NCI-H2196 treated with DMSO at 0.1 percent for 48 hours (cell line): Measurements from ENCODE around the gene LRTM2.
"Not testable (repeated sequence)": the region's sequence is repeated elsewhere in the genome, so short reads cannot be mapped to it uniquely, and the experiment has no call there.

Source experiments
- DNase-seq: peaks from one replicate; lab custom pipeline; 2025; ENCODE audit not compliant: unreplicated experiment; lab: John Stamatoyannopoulos, UW

Gene LRTM2

DNA sequence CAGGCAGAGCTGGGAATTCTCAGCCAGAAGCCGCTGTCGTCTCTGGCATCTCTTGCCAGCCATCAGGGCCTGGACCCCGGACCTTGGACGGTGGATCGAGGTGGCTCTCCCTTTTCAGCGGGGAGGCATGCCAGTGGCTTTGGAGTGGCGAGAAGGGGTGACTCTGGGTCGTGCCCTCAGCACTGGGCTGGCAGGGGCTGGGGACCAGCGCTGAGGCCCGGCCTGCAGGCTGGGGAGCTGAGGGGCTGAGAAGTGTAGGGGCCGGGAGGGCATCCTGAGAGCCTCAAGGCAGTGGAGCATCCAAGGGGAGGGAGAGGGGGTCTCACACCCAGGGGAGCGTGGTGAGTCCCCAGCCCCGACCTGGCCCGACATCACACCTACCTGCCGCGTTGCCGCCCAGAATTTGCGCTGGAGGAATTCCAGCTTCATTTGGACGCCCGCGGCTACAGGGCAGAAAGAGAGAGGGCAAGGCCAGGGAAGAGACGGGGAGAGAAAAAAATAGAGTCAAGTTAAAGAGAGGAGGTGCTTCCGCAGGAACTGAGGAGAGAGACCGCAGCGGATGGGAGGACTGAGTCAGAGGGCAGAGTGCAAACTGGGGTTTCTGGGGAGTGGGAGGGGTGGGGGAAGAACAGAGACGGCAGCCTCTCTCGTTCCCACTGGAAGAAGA, 9.0 kb upstream of the LRTM2 start:
- no peak for DNase-seq

DNA sequence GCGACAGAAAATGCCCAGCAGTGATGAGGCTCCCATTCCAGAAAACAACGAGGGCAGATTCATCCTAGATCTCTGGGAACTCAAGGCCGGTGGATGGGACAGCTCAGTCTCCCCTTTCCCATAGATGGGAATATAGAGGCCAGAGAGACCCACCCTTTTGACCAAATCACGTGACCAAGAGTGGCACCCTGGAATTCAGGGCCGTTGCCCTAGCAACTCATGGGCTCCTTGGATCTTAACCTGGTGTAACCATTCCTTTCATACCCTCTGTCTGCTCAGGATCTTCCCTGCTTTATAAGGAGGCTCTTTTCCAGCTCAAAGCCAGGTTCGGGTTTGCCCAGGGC, 8.4 kb upstream of the LRTM2 start:
- DNase-seq = no peak

DNA sequence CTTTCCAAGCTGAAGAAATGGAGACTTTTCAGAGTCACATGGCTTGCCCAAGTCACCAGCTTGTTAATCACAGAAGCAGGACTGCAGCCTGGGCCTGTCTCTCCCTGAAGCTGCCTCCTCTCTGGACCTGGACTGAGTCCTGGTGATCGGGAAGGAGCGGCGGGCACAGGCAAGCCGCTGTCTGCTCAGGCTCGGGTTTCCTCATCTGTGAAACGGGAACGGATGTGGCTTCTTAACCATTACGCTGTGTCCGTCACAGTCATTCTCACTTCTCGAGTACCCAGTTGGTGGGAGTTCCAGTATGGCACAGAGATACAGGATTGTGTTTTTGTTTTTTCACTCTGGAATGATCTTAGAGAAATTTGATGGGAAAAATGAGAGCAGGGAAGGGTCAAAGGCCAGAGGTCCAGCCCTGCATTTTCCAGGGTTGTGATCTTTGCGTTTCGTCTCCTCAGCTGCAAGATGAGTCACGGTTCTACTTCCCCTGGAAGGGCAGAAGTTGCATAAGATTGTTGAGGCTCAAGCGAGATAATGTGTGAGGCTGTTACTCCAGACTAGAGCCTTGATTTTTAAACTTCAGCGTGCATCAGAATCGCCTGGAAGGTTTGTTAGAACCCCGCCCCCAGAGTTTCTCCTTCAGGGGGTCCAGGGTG, 7.6 kb upstream of the LRTM2 start:
- no peak for DNase-seq

- DNase-seq = no peak
Measured at GRCh38 chr12:1814266-1814665, 6.1 kb upstream of the LRTM2 start.

GRCh38 chr12:1815108-1815507, 5.3 kb upstream of the LRTM2 start:
- no peak for DNase-seq

- no peak for DNase-seq
Measured at GRCh38 chr12:1815814-1816729, 4.3 kb upstream of the LRTM2 start.

GRCh38 chr12:1816730-1817348, 3.5 kb upstream of the LRTM2 start:
- no peak for DNase-seq

- DNase-seq = not testable (repeated sequence)
Measured at GRCh38 chr12:1817928-1818327, 2.4 kb upstream of the LRTM2 start.

DNA sequence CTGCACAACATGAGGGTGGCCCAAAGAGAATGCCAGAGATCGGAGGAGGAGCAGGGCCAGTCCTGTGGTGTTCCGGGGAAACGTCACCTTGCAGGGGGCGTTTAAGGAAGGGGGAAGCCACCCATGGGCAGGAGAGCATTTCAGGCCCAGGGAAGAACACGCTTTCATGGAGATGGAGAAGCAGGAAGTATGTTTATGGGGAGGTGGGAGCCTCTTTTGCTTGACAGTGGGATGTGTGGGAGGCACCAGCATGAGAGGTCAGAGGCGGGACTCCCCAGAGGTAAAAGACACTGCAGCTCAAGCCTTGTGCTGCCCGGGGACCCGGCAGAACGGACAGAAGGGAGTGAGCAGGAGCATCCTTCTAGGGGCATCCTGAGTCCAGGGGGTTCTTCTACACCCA, 1.3 kb upstream of the LRTM2 start:
- no peak for DNase-seq

GRCh38 chr12:1819571-1819970, 794 bp upstream of the LRTM2 start:
- DNase-seq = no peak

- DNase-seq = no peak
Measured at GRCh38 chr12:1820896-1821291, 529 bp downstream of the LRTM2 start.

DNA sequence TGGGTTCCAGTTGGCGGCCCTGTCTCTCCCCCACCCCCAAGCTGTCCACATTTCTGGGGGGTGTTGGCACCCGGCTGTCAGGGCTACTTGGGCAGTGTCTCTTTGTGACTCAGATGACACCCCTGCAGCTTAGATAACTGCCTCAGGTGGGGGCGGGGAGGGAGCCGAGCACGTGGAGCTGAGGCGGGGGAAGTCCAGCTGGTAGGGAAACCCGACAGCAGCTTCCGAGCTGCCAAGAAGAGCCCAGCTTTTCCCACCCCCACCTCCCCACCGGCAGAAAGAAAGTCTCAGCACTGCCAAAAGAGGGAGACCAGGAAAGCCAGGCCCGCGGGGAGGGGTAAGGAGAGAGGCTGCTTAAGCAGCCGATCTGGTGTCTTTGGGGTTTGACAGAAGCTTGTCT, 1.4 kb downstream of the LRTM2 start:
- DNase-seq = no peak

- no peak for DNase-seq
Measured at GRCh38 chr12:1822699-1823098, 2.3 kb downstream of the LRTM2 start.

DNA sequence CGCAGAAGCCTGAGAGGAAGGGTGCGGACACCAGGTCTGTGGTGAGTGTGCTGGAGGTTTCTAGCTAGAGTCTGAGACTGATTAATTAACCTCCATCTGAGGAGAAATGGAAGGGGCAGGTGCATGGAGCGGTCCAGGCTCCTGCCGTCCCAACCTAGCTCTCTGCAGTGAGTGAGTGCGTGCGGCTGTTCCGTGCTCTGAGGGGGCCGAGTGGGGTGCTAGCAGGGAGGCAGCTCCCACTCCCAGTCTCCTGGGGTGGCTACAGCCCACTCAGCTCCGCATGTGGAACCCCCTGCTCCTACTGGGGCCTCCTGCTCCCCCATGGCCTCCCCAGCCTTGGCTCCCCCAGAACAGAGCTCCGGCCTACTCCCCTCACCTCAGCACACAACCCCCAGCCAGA, 2.9 kb downstream of the LRTM2 start:
- no peak for DNase-seq

GRCh38 chr12:1825382-1826102, 5.2 kb downstream of the LRTM2 start:
- no peak for DNase-seq

GRCh38 chr12:1826401-1826800, 6.0 kb downstream of the LRTM2 start:
- DNase-seq = no peak

DNA sequence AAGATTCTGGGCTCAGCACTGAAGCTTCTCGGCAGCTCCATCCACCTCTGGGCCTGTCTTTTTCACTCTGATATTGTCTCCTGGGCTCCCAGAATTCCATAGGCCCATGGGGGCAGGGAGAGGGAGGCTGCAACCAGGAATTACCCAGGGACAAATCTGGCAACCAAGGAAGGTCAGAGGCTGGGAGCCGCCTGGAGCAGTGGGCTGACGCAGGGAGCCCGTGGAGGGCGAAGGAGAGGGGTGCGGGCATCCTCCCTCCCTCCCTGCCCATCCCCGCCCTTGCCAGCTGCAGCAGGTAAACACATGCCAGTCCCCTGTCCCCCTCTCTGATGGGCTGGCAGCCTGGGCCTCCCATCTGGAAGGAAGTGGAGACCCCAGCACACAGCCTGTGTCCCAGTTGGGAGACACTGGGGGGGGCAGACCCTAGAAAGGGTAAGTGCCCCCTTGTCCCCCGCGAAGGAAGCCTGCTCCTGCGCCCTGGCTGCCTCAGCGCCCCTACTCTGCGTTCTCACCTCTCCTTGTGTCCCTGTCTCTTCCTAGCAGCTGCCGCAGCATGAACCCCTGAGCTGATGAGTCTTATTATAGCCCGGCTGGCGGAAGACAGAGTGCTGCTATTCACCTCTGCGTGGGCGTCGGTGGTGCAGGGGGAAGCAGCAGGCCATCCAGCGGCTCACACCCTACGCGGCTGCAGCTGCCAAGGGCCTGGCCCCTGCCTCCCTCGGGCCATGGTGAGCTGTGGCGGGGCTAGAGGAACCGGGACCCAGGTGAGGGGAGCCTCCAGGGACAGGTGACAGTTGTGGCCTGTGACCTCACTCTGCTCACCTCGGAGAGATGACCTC, 6.7 kb downstream of the LRTM2 start:
- DNase-seq = no peak

DNA sequence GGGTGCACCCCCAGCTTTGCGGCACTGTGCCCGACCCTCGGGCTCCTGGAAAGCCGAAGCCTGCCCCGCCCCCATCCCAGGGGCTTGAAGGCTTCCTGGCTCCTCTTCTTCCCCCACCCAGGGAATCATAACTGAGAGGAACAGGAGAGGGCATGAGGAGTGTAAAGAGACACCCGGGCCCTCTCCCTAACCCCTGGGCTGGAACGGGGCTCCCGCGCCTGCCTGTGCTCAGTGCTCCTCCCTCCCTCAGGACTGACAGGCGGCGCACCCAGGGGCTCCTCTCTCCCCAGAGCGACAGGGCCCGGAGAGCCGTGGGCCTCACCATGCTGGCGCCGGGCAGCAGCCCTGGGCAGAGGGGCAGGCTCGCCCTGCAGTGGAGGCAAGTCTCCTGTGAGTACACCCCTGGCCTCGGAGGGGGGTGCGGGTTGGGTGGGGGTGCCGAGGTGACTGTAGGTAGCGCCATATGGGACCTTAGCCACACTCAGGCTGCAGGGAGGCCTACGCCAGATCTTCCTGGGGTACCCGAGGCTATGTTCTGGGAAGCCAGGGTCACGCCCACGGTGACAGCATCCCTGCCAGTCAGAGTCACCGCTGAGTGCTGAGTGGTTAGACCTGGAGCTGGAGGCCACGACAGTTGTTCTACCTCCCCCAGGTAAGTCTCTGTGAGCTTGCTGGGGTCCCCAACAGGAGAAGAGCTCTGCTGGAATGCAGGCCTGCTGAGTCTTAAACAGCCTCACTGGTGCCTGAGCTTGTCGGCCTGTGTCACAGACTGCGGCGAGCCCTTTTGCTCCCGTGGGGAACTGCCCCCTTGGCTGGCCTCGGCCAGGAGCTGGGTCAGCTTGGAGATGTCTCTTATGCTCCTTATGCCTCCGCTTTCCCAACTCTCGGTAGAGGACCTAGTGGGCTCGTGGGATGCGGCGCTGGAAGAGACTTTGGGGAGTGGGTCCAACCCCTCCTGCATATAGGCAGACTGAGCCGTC, 7.8 kb downstream of the LRTM2 start:
- no peak for DNase-seq

DNA sequence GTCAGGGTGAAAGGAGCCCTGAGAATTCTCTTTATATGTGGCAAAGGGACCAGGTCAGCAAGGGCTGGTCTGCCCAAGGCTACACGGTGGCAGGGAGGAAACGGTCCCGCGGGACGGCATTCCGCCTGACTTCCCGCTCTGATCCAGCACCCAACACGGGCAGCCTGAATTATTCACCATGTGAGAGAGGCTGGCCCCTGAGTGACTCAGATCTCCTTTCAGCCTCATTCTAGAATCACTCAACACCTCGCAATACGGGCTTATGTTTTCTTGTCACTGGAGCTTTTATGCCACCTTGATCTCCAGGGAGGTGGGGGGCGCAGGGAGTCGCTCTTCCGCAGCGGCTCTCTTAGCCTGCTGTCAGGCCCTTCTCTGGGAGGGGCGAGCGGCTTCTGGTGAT, 8.5 kb downstream of the LRTM2 start:
- no peak for DNase-seq
